Hematopoietic multipotent progenitor cell treated with erythropoietin and hydrocortisone succinate and interleukin-3 and kit ligand, for 8 days (in vitro differentiated cells): ENCODE results near the gene NXPH4.

Source experiments
- DNase-seq: peaks from one replicate; pipeline ENCODE4 v3.0.0-alpha.2; 2015

Gene NXPH4

DNA sequence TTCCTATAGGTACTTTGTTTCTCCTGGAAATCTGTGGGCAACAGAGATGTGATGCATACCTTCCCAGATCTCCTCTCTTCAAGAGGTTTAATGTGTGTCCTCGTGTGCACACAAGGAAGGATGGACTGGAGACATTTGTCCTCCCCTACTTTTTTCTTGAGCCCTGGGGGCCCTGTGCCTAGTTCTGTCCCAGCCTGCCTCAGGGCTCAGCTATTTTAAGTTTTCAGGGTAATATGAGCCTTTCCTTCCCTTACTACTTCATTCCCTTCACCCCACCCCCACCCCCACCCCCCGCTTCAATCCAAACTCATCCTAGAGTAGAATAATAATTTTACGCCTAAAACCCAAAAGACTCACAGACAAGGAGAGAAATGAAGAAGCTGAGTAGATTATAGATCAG, 33.9 kb downstream of the NXPH4 start:
- DNase-seq = no peak

GRCh38 chr12:57250956-57251355, 34.4 kb downstream of the NXPH4 start, which contains the start of gene STAC3:
TSS of gene STAC3 (minus strand) at chr12:57251187. CDS start at chr12:57249636, 1,551 bp downstream.
- DNase-seq = no peak

- DNase-seq = no peak
These were observed 38.1 kb downstream of the NXPH4 start for GRCh38 chr12:57254506-57255280.

DNA sequence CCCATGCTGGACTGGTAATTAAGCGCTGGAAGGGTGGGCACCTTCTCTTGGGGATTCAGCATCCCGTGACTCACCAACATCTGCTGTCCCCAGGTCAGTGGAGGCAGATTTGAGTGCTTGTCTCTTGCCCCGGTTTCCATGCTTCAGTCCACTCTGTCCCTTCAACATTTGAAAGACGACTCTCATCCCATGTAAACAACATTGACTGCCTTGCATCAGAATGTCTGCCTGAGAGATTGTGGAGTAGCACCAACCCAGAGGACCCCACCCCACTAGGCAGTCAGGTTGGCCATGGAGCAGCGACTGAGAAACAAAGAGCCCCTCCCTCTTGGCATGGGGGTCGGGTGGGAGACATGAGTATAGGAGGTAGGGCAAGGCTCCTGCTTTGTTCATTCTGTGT, 39.3 kb downstream of the NXPH4 start:
- no peak for DNase-seq

DNA sequence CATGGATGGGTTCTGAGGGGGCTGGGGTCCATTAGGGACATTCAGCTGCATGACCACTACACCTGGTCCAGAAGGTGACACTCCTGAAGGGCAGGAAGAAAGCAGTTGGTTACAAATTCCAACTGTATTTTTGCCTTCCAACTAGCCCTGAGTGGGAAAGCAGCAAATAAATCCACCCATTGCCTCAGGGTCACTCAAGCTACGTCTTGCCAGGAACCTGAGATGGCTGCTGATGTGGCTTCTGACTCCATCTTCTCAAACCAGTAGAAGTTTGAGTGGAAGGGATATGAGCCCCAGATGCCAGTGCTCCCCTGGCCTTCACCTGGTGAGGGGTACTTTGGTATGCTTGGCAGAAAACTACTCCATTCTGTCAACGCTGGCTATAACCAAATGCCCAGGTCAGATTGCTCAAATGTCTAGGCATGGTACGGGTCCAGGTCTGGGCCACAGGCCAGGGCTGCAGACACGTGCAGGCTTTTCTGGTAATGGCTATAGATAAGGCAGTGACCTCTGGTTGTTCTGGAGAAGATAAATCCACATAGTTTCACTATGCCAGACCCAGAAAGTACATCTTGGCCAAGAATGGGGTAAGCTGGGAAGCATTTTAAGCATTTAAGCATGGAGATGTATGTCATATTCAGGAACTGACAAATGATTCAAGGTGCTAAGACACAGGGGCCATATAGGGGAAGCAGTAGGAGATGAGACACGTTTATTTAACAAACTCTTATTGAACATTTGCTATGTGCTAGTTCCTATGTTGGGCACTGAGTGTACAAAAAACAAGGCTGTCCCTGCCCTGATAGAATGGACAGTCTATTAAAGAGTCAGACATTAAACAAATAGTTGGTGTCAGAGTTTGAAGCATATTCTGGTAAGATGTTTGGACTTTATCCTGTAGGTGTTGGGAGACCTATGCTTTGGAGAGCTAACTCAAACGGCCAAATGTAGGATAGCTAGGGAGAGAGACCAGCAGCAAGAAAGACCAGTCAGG, 42.7 kb downstream of the NXPH4 start:
- DNase-seq = peak; percentile 58

GRCh38 chr12:57260366-57260765, 43.8 kb downstream of the NXPH4 start:
- DNase-seq = no peak

GRCh38 chr12:57261428-57261865, 44.9 kb downstream of the NXPH4 start:
- DNase-seq = no peak

- DNase-seq = no peak
These were observed 45.7 kb downstream of the NXPH4 start for GRCh38 chr12:57262126-57262822.

- no peak for DNase-seq
These were observed 46.5 kb downstream of the NXPH4 start for GRCh38 chr12:57263096-57263495.

- no peak for DNase-seq
These were observed 50.1 kb downstream of the NXPH4 start for GRCh38 chr12:57266681-57267080.

- DNase-seq = no peak
These were observed 51.7 kb downstream of the NXPH4 start for GRCh38 chr12:57268264-57268663.

DNA sequence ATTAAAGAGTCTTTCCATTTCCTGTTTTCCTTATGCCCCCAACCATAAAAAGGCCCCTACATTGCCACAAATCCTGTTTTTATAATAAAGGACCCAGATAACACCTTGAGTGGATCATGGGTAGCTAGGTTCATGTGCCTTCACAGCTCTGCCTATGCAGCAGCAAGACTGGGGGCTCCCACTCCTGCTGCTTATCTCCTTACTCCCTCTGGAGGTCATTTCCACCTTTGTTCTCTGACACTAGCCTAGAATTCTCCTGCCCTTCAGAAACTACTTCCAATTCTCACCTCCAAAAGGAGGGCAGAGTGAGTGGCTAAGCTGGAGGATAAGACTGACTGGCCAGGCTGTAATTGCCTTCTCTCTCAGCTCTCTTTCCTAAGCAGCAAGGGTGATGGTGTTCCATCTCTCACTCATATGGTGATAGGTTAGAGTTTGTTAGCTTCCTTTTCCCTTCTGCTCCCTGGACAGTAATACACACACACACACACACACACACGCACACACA, 54.4 kb downstream of the NXPH4 start:
- peak; percentile 13 for DNase-seq

DNA sequence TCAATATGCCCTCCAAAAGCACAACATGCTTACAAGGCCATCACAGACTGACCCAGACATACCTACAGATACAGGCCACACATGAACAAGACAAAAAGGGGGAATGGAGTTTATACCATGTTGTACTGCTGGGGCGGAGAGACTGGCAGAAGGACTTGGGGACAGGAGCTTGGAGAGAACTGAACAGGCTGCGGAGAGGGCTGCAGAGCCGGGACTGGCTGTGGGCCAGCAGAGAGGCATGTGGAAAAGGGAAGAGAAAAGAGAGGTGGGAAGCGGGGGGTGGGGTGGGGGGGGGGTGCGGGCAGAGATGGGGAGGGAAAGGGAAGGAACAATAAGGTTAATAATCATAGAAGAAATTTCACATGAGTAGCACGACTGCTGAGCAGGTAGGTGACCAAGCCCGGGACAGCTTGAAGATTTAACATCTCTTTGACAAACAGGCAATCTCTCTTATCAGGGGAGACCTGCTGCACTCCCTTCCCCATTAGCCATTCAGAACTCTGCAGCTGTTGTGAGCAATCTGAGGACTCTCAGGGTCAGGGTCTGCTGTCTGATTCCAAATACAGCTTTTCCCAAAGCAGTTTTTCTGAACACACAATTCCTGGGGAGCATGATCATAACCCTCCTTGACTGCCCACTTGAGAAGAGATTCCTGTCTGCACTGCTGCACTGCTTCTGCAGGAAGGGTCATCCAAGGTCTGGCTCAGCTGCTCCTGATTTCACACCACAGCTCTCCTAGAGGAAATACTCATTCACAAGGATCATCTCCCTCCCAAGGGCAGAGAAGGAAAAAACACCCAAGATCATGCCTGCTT, 56.0 kb downstream of the NXPH4 start:
- DNase-seq = no peak

- DNase-seq = no peak
These were observed 56.9 kb downstream of the NXPH4 start for GRCh38 chr12:57273516-57273915.
